Activated CD4-positive, CD25-positive, alpha-beta regulatory T cell treated with anti-CD3 and anti-CD28 coated beads, Interleukin-2, amount 50 U/mL, for 72 hours (primary cell): ENCODE data around the gene SIMC1.

ENCODE experiments used
- DNase-seq: peaks from one replicate; pipeline ENCODE4 v3.0.0; 2021

The SIMC1 gene

GRCh38 chr5:176365351-176366231 is 127.4 kb downstream of the SIMC1 start, which contains the start of gene ARL10:
ARL10 (plus strand) TSS chr5:176365487; CDS start chr5:176365564, 77 bp downstream.
- peak; percentile 61 for DNase-seq

DNA sequence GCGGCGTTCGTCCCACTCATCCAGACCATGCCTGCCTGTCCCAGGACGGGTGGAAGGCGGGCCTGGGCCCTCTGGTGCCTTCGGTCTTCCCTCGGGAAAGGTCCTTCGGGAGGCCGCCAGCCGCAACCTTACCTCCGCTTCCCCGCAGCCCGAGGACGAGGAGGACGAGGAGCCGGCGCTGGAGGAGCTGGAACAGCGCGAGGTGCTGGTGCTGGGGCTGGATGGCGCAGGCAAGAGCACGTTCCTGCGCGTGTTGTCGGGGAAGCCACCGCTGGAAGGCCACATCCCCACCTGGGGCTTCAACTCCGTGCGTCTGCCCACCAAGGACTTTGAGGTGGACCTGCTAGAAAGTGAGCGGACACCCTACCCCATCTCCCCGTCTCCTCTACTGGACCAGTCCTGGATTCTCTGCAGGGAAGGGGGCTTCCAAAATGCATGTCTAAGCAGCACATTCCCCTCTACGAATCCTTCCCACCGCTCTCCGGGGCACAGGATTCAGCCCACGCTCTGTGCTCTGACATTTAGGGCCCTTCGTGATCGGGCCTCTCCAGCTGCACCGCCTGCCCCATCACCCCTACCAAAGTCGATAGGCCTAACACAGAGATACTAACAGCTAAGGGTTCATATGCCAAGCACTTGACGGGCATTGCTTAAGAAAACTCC is 128.1 kb downstream of the SIMC1 start:
- no peak for DNase-seq

DNA sequence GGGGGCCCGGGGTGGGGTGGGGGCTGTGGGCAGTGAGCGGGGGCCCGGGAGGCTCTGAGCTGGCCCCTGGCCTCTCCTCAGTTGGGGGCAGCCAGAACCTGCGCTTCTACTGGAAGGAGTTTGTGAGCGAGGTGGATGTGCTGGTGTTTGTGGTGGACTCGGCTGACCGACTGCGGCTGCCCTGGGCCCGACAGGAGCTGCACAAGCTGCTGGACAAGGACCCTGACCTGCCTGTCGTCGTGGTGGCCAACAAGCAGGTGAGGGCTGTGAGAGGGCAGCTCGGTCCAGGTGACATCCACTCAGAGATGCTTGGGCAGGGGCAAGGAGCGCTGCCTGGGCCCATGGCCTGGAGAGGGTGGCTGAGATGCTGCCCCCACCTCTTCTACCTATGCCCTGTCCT is 130.5 kb downstream of the SIMC1 start:
- DNase-seq: no peak

DNA sequence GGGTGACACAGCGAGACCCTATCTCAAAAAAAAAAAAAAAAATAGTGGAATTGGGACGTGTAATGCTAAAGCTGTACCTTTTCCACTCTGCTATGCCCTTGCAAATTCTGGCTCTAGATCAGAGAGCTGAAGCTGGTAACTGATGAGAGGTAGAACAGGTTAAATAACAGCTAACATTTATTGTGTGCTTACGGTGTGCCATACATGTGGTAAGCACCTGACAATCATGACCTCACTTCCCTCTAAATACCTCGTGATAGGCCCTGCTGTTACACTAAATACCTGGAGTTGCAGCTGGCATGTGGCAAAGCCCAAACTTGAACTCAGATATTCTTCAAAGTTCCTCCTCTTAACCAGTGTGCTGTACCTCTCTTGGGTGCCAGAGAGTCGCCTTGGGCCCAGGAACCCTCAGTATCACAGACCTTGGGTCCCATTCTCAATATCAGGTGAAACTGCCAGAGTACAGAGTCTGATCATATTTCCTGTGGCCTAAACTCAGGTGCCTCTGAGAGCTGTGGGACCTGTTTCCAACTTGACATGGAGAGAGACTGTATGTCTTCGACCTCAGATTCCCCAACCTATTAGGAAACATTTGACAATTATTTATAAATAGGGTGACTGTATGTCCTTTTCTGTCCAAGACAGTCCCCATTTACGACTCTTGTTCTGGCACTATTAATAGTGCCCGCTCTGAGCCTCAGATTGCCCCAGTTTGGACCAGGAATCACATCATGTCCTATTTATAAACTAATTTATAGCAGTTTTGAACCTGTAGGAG is 131.9 kb downstream of the SIMC1 start:
- no peak for DNase-seq

DNA sequence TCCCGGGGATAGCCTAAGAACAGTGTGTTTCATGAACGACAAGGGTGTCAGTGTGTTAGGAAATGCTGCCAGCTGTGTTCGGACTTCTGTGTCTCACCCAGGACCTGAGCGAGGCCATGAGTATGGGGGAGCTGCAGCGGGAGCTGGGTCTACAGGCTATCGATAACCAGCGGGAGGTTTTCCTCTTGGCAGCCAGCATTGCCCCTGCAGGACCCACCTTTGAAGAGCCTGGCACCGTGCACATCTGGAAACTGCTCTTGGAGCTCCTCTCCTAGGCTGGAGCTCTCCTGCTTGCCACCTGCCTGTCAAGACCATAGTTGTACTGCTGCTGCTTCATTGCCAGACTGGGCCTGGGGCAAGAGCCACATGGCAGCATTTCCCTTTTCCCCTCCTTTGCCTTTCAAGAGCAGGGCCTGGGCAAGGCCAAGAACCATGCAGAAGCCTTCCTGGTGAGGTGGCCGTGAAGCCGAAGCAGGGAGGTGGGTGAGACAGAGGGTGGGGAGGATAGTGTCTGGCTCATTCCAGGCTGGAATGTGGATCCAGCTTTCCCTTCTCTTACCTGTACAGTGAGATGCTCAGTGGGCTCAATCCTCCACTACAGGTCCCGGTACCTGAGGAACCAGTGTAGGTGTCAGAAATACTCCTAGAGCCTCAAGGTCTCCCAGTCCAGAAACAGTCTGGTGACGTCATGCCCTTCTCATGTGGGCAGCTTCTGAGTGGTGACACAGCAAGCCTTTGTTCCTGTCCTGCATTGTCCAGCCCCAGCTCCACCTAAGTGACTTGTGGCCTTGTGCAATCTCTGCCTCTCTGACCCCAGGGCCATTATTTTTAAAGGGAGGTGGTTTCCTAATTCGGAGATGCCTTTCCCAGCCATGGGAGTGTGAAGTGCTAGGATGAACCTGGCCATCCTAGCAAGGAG is 133.7 kb downstream of the SIMC1 start:
- DNase-seq: no peak

- no peak for DNase-seq
Measured at GRCh38 chr5:176373100-176373818, 135.0 kb downstream of the SIMC1 start.

- no peak for DNase-seq
Measured at GRCh38 chr5:176379881-176380280, 141.7 kb downstream of the SIMC1 start.

DNA sequence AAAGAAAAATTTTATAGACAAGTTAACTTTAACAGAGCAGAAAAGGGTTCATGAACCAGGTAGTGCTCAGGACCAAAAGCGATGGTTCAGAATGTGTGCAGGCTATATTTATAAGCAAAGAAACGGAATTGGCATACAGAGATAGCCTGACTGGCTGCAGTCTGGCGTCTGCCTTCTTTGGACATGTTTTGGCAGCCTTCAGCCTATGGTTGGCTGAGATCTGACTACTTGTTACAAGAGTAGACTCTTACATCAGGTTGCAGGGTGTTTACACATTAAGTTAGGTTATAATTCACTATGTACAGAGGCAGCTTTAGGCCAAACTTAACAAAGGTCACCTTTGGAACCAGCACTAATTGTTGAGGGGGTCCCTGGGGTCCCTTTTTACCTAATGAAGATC is 143.2 kb downstream of the SIMC1 start:
- no peak for DNase-seq

DNA sequence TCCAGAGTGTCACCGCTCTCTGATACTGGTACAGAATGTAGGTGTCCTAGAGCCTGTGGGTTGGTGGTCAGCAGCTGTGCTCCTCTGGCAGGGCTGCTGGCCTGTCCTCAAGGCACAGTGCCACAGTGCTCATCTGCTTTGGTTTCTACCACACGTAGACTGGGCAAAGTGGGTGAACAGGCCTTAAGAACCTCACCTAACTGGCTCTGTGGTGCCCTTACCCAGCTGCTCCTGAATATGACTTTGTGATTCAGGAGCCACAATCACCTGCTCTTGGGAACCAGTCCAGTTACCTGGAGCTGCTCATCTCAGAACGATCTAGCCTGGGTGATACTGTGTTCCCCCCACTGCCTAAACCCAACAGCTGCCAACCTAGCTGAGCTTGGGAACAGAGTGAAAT is 143.8 kb downstream of the SIMC1 start:
- no peak for DNase-seq

DNA sequence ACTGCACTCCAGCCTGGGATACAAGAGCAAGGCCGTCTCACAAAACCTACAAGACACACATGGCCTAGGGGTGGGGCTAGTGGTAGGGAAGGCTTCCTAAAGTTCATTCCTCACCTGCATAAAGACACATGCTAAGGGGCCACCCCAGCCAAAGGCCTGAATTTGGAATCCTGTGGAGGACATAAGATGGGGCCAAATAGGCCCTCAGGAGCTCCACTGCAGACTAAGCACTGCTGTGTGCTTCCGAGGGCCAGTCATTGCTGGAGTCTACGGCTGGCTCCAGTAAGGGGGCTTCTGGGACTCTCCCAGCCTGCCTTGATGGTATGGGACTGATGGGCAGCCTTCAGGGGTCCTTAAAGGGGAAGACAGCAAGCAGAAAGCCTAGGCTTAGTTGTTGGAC is 144.5 kb downstream of the SIMC1 start:
- no peak for DNase-seq

GRCh38 chr5:176383248-176383905 is 145.2 kb downstream of the SIMC1 start:
- DNase-seq: no peak

DNA sequence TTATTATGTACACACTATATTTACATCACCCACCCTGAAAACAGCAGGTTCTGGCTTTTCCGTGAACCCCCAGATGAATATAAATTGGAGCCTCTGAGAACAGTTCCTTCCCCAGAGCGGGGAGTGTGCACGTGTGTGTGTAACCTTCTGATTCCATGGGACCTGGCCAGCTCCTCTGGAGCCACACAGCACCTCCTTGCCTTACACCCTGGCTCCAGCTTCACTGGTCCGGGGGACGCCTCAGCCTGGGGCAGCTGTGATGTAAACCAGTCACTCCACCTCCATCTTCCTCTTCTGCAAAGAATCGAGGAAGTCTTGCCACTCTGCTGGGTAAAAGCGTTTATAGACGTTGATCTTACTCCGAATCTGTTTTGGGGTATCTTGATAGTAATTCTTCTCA is 145.7 kb downstream of the SIMC1 start:
- DNase-seq: no peak

- no peak for DNase-seq
Measured at GRCh38 chr5:176384366-176384930, 146.2 kb downstream of the SIMC1 start.

DNA sequence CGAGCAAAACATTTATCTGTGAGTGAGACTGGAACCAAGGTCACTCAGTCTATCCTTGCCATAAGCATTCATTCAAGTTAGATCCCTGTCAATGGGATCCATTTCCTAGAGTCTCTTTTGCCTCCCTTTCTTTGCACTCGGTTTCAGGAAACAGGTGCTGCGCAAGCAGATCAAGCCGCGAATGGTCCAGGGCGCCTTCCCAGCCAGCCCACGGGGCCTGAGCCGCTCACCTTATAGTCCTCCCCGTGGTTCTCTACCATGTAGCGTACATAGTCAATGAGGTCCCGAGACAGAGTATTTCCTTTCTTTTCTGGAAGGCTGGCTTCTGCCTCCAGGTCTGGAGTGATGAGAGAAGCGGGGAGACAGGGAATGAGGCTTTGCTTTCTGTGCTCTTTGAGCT is 146.8 kb downstream of the SIMC1 start:
- no peak for DNase-seq

DNA sequence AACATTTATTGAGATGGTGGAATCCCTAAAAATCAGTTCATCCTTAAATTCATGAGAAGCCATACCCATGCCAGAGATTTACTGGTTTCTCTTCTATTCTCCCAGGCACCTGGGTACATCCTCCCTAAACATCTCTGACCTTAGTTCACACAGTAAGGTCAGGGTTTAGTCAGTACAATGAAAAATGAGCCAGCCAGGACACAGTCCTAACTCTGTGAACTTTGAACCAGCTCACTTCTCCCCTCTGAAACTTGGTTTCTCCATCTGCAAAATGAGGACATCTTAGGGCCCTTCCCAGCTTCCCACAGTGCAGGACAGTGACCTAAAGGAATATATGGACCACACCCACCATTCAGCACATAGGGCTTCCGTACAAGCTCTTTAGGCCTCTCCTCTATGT is 148.3 kb downstream of the SIMC1 start:
- no peak for DNase-seq

DNA sequence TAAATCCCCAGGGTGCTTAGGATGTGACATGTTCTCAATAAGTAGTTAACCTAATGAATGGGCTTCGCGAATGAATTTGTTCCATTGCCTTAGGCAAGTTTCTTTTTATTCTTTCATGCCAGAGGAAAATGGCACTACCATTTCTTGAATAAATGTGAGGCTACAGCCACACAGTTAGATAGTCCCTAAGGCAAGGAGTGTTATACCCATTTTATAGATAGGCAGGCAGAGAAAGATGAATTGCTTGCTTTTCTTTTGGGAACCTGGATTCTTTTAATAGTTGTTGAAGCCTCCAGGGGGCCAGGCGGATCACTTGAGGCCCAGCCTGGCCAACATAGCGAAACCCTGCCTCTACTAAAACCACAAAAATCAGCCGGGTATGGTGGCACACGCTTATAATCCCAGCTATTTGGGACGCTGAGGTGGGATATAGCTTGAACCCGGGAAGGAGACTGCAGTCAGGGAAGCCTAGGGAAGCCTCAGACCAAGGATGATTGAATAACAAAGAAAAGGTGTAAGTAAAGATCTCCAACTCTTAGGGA is 149.2 kb downstream of the SIMC1 start:
- DNase-seq: no peak

GRCh38 chr5:176388003-176388443 is 149.8 kb downstream of the SIMC1 start:
- DNase-seq: no peak

- DNase-seq: peak; percentile 96
Measured at GRCh38 chr5:176388444-176389134, 150.4 kb downstream of the SIMC1 start, which contains the start of the genes HIGD2A and NOP16. HIGD2A (plus strand) TSS chr5:176388751; CDS start chr5:176388820, 69 bp downstream. NOP16 (minus strand) TSS chr5:176388598; CDS start chr5:176388539, 59 bp downstream.
